Hypothalamus (tissue), 51 donors: Measurements from ENCODE around the gene GPR158.
"Not testable (repeated sequence)": the region's sequence is repeated elsewhere in the genome, so short reads cannot be mapped to it uniquely, and the experiment has no call there.

ENCODE experiments used
- DNase-seq, 51 donors: peaks; one replicate each; lab custom pipeline; 2025; lab: John Stamatoyannopoulos, UW

GPR158 gene, protein sequence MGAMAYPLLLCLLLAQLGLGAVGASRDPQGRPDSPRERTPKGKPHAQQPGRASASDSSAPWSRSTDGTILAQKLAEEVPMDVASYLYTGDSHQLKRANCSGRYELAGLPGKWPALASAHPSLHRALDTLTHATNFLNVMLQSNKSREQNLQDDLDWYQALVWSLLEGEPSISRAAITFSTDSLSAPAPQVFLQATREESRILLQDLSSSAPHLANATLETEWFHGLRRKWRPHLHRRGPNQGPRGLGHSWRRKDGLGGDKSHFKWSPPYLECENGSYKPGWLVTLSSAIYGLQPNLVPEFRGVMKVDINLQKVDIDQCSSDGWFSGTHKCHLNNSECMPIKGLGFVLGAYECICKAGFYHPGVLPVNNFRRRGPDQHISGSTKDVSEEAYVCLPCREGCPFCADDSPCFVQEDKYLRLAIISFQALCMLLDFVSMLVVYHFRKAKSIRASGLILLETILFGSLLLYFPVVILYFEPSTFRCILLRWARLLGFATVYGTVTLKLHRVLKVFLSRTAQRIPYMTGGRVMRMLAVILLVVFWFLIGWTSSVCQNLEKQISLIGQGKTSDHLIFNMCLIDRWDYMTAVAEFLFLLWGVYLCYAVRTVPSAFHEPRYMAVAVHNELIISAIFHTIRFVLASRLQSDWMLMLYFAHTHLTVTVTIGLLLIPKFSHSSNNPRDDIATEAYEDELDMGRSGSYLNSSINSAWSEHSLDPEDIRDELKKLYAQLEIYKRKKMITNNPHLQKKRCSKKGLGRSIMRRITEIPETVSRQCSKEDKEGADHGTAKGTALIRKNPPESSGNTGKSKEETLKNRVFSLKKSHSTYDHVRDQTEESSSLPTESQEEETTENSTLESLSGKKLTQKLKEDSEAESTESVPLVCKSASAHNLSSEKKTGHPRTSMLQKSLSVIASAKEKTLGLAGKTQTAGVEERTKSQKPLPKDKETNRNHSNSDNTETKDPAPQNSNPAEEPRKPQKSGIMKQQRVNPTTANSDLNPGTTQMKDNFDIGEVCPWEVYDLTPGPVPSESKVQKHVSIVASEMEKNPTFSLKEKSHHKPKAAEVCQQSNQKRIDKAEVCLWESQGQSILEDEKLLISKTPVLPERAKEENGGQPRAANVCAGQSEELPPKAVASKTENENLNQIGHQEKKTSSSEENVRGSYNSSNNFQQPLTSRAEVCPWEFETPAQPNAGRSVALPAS (N-terminal part only)

DNA sequence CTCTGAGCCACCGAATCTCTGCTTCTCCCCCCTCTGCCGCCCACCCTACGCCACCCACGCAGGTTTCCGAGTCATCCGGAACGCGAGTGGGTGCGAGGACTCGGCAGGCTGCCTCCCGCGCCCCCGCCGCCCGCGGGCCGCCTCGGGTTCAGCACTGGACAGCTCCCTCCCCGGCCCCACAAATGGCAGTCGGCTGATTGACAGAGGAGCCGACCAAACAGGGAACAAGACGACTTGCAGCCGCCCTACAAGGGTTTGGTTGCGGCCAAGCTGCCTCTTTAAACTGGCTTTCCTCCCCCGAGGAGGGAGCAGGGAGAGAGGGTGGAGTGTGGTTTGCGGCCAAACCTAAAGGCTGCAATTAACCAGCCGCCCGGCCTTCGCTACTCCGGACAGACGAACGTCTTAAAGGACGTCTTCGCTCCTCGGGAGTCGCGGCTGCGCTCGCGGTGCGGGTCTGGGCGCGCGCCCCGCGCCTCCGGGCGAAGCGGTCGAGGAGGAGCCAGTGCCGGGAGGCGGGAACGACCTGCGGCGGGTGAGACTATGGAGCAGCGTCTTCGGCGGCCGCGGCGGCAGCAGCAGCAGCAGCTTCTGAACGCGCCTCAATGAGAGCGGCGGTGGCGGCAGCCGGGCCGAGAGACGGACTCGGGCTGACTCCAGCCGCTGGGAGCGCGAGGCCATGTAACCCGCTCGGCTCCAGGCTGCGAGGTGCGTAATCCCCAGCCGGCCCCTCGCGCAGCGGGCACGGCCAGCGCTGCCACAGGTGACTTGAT lies at the start of gene GPR158:
Gene GPR158, plus strand, starts transcription at position 541 of the 770 bp plus-strand sequence. CDS start 420 bp downstream, outside the sequence.
- DNase-seq = peak; percentile 50 to 94 (median 86)

DNA sequence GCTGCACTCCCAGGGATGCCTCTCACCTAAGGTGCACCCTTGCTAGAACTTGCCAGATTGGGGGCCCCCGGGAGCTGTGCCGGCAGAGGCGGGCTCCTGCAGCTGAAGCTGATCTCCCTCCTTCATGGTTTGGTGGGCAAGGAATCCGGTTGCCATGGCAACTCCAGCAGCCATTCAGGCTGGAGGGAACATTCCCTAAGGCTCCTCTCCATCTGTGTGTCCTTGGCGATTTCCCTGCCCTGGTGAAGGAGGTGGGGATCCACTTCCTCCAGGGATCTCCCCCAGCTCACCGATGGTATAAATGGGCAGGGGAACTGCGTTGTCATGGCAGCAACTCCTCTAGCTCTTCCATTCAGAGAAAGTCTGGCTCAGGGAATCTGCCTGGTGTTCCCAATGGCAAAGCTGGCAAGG lies 49.6 kb upstream of the GPR158 start:
- peak in 19 of 51 donors; percentile 4 to 52 (median 21) for DNase-seq

- DNase-seq = no peak
Measured at GRCh38 chr10:25129592-25129991, 45.2 kb upstream of the GPR158 start.

- DNase-seq = peak in 1 of 51 donors; percentile 10
Measured at GRCh38 chr10:25130906-25131305, 43.9 kb upstream of the GPR158 start.

DNA sequence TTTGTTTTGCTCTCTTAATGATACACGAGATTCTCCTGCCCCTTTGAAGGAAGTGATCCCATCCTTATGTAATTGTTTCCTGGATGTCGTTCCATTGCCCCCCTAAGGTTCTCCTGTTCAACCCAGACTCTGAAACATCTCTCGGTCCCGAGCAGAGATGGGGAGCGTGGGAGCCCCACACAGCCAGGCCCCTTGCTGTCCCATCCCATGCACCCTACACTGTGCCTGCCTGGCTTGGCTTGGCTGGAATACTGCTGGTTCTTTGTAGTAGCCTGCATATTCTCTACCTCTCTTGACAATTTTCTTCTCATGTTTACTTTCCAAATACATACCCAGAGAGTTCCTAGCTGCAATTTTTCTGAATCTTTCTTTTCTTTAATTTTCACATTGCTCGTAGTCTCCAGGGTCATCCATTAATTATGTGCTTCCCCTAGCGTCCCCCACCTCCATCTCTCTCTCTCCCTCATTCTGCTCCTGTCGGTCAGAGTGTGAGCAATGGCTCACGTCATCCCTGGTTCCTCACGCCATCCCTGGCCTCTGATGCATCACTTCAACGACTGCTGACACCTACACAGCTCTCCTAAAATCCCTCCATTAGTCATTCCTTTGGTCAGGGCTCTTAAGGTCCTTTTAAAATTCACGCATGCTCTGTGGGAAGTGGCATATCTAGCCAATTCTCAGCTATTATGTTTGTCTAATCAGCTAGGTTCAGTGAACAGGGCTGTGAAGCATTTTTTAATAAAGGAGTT lies 32.5 kb upstream of the GPR158 start:
- DNase-seq = peak in 1 of 51 donors; percentile 2

DNA sequence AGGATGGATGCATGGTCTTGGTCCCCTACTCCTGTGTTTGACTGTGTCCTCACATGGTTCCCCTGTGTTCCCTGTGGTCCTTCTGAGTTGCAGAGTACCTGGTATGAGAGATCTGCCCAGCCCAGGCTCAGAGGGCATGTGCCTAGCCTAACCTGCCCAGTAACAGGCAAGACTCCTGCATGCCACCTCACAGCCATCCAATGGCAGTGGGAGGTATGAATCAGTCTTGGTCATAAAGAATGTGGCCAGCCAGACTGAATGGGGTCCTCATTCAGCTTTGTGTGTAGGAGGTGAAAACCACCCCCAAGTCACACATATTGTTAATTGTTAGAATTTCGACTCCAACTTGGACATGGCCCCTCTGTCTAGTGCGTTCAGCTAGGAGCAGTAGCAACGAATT lies 17.2 kb upstream of the GPR158 start:
- no peak for DNase-seq

GRCh38 chr10:25159591-25159990 lies 15.2 kb upstream of the GPR158 start:
- DNase-seq = no peak

DNA sequence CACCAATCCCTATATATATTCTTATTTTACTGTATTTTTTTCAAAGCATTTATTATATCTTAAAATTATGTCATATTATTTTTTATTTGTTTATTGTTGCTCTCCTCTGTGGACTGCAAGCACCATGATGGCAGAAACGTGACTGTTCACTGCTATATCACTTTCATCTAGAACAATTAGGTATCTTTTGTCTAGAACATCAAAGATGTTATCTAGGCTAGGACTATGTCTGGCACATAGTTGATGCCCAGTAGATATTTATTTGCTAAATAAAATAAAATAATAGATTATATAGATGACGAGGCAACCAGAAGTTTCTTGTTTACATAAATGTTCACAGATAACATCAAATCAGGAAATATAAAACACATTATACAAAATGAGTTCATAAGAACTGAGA lies 12.4 kb upstream of the GPR158 start:
- DNase-seq = no peak

DNA sequence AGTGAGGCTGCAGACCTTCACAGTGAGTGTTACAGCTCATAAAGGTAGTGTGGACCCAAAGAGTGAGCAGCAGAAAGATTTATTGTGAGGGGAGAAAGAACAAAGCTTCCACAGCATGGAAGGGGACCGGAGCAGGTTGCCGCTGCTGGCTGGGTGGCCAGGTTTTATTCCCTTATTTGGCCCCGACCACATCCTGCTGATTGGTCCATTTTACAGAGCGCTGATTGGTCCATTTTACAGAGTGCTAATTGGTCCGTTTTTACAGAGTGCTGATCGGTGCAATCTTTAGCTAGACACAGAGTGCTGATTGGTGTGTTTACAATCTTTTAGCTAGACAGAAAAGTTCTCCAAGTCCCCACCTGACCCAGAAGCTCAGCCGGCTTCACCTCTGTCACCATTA lies 11.3 kb upstream of the GPR158 start:
- DNase-seq = not testable (repeated sequence)

DNA sequence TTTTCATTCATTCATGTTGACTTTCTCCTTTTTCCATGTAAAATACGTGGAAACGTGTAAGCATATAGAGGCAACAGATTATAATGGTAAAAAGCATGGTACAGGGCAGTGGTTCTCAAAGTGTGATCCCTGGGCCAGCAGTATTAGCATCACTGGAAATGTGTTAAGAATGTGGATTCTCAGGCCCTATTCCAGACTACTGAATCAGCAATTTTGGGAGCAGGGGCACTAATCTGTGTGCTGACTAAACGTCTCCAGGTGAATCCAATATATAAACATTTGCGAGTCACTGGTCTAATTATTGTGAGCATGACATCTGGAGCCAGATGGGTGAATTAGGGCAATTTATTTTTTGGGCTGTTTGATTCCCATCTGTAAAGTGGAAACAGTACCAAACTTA lies 5.1 kb upstream of the GPR158 start:
- DNase-seq = no peak

- no peak for DNase-seq
Measured at GRCh38 chr10:25170627-25171026, 4.2 kb upstream of the GPR158 start.

DNA sequence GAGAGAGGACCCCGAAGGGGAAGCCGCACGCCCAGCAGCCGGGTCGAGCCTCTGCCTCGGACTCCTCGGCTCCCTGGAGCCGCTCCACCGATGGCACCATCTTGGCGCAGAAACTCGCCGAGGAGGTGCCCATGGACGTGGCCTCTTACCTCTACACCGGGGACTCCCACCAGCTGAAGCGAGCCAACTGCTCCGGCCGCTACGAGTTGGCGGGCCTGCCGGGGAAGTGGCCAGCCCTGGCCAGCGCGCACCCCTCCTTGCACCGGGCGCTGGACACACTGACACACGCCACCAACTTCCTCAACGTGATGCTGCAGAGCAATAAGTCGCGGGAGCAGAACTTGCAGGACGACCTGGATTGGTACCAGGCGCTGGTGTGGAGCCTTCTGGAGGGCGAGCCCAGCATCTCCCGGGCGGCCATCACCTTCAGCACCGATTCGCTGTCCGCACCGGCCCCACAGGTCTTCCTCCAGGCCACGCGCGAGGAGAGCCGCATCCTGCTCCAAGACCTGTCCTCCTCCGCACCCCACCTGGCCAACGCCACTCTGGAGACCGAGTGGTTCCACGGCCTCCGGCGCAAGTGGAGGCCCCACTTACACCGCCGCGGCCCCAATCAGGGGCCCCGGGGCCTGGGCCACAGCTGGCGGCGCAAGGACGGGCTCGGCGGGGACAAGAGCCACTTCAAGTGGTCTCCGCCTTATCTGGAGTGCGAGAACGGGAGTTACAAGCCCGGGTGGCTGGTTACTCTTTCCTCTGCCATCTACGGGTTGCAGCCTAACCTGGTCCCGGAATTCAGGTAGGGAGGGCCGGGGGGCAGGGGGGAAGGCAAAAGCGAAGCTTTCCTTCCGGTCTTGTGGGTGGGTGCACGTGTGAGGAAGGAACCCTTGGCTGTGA lies 973 bp downstream of the GPR158 start:
- DNase-seq = peak in 31 of 51 donors; percentile 0 to 57 (median 18)

DNA sequence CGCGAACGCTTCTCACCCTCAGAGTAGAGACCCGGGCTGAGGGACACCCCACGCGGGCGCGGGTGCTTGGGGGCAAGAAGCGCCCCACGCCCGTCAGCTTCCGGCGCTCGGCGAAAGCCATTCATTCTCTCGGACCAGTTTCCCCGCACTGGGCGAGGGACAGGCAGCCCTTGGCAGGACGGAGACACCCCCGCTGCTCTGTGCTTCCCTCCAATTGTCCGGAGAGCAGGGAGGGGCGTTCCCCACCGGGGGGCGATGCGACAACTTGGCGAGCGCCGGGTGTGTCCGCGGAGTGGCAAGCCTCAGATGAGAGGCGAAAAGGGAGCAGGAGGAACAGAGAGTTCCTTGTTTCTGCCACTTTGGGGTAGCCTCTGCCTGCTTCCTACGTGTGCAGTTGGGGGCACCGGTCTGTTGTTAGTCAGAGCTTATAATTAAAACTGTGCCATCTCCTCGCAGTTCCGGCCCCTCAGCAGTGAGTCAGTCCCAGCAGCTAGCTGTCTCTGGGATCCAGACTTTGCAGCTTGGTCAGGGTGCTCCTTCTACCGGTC lies 1.7 kb downstream of the GPR158 start:
- peak in 30 of 51 donors; percentile 4 to 52 (median 28) for DNase-seq

GRCh38 chr10:25177093-25177753 lies 2.4 kb downstream of the GPR158 start:
- no peak for DNase-seq

DNA sequence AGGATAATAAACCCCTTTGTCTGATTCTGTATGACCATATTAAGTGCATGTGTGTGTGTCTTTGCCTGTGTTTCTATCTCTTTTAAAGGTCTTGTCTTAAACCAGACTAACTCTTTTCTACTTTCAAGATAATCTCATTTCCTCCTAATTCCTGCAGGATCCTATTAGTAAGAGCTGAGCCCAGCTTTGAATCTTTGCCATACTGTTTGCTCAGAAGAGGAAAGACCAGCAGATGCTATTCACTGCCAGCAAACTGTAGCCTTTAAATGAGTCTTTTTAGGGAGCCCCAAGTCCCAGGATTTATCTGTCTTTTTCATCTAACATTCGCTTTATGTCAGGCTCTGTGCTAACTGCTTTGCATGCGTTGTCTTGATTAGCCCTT lies 2.9 kb downstream of the GPR158 start:
- DNase-seq = no peak

DNA sequence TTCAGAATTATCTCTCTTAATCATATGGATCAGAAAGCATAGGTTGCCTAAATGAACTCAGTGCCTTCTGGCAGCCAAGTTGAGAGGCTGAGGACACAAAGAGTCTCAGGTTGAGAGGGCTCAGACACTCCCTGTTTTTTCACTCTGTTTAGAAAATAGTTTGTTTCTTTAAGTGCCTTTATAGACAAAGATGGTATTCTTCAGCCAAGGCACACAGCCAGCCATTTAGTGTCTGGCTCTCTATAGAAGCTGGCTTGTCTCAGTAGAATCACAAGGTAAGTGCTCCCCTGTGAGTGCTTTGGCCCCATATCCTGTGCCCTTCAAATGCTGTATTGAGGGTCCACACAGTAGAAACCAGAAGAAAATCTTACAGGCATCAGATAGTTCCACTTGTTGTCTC lies 3.6 kb downstream of the GPR158 start:
- DNase-seq = peak in 1 of 51 donors; percentile 1

DNA sequence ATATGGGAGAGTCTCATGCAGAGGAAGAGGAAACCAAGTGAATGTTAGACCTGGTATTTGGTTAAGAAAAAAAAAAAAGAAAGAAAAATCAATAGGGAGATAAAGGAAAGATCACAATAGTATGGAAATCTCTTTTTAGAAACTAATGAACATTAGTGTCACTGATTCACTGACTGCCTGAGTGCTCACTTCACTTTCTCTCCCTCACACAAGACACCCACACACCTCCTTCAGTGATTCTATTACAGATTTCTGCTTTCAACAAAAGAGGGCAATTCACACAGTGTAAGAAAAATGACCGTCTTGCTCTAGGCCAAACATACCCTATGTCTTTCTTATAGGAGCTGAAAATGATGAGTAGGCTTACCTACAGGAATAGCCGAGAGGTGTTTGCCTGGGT lies 6.0 kb downstream of the GPR158 start:
- no peak for DNase-seq
